SKM-1 treated with dmso at 0.1 percent for 144 hours (cell line): ENCODE measurements around the gene AGBL1.
"Not testable (repeated sequence)": the region's sequence is repeated elsewhere in the genome, so short reads cannot be mapped to it uniquely, and the experiment has no call there.

Experiments
- DNase-seq: peaks from one replicate; lab custom pipeline; 2025; ENCODE audit not compliant: unreplicated experiment; lab: John Stamatoyannopoulos, UW

The AGBL1 gene

DNA sequence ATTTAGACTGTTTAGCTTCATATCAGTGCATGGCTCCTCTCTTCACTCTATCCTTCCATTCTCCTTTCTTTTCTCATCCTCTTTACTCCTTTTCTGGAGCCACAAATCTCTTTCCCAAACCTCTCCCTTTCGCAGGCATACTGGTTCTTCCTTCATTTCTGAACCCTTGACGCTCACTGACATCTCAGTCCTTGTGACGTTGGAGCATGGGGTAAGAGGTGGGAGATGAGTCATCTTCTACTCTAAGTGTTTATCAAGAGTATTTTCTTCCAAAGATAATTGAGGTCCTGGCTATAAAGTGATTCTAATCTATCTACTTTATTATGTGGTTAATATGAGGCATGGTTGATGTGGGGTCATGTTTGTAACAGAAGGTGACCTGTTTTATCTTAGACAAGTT lies 414.2 kb downstream of the AGBL1 start:
- no peak for DNase-seq

DNA sequence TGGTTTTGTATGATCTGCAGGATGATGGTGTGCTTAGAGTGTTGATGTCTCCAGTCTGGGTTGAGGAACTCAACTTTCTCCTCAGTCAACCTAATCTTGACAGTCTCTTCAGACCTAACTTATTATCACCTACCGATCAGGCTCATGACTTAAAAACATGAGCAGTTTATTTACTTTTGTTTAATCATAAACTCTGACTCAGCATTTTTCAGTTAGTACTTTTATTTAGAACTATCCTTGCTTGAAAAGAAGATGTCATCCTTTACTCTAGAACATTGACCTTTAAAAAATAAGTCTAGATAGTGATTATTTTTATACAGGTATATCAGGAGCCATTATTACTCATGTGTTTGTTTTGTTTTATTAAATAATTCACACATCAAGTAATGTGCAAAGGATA lies 414.8 kb downstream of the AGBL1 start:
- no peak for DNase-seq

DNA sequence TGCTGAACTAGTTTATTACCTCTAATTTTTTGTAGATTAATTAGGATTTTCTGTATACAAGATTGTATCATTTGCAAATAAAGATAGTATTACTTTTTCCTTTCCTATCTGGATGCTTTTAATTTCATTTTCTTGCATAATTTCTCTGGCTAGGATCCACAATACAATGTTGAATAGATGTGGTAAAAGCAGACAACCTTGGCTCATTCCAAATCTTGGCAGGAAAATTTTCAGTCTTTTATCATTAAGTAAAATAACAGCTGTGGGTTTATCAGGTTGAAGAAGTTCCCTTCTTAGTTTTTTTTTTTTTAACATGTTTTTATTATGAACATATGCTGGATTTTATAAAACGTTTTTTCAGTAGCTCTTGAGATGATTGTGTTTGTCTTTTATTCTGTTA lies 422.6 kb downstream of the AGBL1 start:
- no peak for DNase-seq

DNA sequence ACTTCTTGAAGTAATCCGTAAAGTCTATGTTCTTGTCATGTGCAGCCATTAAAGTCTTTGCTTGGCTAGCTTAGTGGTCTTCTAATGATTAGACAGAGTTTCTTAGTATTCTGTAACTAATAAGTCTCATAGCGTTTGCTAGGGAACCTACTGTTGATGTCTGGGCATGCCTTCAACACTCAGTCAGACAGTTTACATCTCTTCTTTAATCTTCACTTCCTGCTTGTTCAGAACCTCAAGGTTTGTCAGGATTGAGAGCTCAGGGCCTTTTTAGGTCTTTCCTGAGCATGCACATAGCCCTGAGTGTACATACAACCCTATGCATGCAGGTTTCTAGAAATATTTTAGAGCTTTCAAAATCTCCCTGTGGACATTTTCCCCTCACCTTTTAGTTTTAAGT lies 426.3 kb downstream of the AGBL1 start:
- no peak for DNase-seq

DNA sequence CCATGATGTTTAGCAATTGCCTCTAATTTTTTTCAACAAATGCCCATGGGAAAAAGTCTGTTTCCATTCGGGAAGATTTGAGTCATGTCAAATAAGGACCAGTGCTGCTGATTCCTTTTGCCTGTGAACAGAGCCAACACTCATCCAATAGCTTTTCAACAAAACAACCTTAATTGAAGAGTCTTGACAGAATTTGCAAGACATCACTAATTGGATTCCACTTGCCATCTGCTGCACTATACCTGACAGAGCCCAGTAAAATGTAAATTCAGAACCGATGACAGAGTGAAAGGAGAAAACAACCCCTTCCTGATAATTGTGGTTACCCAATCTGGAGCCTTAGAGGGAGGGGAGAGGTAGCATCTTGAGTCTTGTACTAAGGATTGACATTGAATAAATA lies 426.7 kb downstream of the AGBL1 start:
- DNase-seq, result no peak

DNA sequence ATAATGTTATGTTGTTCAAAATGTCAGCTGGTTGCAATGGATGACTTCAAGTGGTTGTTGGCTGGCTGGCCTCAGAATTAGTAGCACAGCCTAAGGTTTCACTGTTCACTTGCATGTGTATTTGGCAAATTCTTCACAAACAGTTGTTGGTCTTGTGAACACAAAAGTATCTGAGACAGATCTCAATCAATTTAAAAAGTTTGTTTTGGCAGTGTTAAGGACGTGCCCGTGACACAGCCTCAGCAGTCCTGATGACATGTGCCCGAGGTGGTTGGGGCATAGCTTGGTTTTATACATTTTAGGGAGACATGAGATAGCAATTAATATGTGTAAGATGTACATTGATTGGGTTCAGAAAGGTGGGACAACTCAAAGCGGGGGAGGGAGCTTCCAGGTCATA lies 436.0 kb downstream of the AGBL1 start:
- DNase-seq, result no peak

DNA sequence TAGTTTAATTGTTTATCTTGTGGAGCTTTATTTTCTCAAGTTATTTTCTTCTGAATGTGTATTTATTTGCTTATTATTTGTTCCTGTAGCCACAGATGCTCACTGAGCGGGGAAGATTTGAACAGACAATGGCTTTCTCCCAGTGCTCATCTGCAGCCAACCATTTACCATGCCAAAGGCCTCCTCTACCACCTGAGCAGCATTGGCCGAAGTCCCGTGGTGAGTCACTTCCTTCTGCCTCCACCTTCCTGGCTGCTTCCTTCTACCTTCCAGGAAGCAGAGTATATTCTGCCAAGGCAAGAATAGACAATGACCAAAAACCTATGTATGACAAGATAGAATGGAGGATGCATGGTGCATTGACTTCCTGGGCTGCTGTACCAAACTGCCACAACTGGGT lies 443.1 kb downstream of the AGBL1 start:
- DNase-seq, result no peak

DNA sequence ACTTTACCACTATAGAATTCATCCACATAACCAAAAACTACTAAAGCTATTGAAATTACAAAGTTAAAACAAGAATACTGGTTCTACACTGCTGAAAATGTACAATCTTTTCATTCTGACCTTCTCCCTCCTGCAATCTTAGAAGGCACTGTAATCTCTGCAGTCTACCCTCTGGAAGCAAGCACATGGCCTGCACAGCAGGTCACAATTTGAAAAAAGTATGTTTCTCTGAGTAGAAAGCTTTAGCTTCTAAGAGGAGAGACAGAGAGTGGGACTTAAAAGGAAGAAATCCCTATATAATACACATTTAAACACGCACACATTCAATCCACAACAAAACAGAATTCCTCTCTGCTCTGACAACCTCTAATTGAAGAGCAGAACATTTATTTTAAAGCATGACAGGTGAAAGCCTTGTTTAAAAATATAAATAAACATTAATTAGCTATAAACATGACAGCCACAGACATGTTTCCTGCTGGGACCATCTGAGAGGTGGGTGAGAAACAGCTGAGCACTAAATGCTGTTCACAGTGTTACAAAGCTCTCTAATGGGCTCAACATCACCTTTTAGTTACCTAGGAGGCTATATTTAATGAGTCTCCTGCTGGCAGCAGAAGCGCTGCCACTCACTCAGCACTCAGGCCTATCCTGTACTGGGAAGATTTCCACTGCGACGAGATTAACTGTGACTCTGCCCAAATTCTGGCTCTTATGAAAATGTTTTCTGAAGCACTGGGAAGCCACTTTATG lies 447.4 kb downstream of the AGBL1 start:
- no peak for DNase-seq

DNA sequence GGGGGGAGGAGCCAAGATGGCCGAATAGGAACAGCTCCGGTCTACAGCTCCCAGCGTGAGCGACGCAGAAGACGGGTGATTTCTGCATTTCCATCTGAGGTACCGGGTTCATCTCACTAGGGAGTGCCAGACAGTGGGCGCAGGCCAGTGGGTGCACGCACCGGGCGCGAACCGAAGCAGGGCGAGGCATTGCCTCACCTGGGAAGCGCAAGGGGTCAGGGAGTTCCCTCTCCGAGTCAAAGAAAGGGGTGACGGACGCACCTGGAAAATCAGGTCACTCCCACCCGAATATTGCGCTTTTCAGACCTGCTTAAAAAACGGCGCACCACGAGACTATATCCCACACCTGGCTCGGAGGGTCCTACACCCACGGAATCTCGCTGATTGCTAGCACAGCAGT lies 448.4 kb downstream of the AGBL1 start:
- not testable (repeated sequence) for DNase-seq

DNA sequence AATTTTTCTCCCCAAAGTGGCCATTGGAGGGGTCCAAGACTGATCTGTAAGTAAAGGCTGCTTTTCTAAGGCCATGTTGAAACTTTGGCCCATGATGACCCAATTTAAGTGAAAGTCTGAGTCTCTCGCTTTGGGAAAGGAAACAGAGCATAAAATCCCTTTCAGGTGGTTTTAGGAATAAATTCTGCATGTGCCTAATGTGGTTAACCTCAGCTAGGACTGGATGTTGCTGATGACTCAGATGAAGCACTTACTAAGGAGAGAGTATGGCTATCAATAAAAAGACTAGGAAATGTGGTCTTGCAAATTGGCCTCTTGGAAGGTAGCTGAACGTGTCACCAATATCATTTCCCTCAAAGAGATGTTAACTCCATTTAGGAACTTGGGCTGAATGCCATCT lies 458.5 kb downstream of the AGBL1 start:
- no peak for DNase-seq

DNA sequence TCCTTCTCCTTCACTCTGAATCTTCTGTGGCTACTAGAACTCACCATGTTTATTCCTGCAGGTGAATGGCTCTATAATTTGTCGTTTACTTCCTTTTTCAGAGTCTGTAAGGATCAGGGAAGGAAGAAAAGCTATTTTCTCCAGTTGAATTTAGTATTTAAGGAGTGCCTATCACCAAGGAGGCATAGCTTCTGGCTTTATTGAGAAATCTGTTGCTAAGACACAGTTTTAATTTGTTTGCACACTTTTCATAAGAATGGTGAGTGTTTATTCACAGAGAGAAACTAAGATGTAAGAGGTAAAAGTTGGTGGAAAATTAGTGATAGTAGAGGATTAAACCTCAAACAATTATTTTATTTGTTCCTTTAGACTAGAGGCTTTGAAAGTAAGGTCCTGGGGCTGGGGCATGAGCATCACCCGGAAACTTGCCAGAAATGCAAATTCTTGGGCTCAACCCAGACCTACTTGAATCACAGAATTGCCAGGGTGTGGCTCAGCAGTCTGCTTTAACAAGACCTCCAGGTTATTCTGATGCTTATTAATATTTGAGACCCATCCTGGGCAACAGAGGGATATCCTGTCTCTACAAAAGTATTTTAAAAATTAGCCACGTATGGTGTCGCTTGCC lies 461.3 kb downstream of the AGBL1 start:
- no peak for DNase-seq

DNA sequence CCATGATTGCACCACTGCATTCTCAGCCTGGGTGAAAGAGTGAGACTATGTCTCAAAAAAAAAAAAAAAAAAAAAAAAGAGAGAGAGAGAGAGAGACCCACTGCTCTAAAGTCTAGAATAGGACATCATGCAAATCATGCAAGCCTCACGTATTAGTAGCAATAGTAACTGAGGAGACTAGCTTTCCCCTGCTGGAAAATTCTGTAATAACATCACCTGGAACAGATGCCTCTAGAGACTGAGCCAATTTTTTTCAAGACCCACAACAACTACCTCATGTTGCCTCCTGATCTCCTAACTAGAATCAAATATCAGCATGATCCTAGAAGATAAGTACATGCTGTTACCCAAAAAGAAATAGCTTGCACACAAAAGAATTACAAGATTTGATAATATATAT lies 461.9 kb downstream of the AGBL1 start:
- DNase-seq, result no peak

DNA sequence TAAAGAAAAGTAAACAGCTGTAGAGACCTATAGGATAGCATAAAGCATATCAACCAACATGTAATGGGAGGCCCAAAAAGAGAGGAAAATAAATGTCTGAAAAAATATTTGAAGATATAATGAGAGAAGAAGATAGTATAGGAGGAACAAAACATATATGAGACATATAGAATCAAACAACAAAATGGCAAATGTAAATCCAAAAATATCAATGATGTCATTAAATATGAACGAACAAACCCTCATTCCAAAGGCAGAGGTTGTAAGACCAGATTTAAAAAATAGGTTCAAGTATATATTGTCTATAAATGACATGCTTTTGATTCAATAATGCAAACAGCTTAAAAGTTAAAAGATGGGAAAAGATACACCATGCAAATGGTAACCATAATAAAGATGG lies 470.4 kb downstream of the AGBL1 start:
- no peak for DNase-seq

DNA sequence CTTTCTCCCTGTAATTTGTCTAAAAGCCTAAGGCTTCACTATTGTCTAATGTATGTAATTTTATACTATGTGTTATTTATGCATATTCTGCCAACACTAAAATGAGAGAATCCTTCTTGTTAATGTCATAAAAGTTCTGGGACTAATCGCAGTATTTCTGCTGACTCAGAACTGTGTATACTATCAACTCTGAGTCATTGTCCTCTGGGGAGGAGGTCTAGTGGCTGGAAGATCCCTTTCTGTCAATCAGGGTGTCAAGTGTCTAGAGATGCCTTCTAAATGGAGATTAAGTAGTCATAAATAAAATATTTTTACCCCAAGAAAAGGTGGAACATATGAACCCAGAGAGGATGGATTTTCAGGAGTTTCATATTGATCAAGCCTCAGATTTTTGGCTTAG lies 473.4 kb downstream of the AGBL1 start:
- DNase-seq, result no peak

DNA sequence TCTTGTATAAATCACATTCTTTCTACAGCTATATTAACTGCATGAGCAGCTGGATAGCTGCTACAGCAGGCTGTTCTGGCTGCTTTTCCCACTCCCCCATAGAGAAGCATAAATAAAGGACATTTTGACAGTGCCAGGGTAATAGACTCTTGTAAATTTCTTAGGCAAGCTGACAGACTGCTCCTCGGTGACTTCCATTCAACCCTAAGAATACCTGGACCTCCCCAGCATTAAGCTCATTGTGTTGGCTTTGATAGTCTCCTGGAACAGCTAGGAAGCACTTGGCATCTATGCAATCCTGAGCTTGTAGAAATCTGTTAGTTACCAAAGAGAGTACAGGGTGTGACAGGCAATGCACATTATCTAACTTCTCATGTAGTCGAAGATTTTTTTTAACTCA lies 475.4 kb downstream of the AGBL1 start:
- DNase-seq, result no peak

DNA sequence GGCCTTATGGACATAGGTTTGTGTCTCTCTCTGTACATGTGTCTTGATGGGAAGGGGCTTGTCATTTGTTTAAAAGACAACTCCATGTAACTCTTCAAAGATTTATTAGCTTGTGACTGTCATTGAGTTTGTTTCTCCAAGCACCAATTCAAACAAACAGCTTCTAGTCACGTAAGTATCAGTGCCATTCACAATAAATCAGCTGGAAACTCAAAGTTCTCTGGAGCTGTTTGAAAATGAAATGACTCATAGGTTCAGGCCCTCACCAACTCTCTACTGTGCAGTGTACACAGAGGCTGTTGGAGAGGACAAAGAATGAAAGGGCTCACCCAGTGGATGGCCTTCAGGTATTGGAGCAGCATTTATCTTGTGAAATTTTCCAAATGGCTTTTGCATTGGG lies 476.3 kb downstream of the AGBL1 start:
- DNase-seq, result no peak

DNA sequence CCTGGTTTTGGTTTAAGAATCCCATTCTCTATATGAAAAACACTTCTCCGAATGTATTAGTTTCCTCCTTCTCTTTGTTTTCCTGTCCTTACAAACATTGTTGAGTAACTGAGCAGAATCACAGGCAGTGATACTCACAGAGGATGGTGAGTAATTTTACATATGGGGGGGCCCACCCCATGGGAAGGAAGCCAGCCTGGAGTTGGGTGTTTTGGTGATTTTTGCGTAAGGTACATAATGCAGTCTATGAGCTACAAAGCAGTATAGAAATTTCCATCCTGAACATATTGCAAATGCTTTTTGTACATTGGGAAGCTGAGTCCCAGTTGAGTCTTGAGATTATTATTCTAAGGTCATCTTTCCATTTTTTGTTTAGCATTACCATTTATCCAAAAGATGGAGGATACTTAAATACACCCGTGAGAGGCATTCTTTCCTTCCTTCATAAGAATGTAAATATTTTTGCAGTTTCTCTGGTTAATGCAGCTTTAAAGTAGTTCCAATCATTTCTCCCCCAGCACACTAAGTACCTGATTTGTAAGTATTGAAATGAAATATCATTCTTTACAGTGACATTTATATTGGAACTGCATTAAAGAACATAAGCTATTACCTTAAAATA lies 476.8 kb downstream of the AGBL1 start:
- DNase-seq, result no peak

DNA sequence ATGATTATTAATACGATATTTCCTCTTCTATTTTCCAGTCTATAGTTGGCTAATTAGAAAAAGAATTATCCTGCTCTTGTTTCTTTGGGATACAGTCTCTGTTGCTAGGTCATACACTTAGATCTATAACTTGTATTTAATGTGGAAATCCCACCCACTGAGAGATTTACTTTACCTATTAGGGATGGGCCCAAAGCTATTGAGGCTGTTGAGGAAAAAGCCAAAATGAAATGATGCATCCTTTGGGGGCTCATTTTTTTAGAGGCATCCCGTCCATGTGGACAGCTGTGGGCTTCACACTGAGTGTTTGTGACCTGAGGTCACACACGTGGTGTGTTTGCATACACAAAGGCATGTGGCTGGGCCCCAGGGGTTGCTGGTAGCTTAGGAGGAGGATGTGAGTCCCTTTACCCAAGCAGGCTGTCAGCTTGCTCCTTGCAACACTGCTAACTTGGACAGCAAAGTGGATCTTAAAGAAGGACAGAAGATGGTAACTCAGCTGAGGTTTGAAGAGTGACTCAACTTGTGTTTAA lies 477.4 kb downstream of the AGBL1 start:
- DNase-seq, result no peak

DNA sequence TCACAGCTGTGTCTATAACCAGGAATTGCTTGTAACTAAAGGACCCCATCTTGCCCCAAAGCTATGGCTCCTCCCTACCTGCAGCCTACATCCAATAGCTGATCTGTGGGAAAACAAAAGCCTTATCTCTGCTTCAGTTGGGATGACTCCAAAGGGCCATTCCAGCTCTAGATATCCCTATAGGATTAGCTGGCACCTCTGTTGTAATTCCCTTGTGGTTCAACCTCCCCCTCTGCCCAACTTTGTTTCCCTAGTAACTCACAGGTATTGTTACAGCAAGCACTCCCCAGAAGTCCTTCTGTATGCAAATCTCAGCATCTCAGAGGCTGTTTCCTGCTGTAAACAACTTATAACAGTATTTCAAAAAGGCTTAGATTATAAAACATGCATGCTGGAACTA lies 478.6 kb downstream of the AGBL1 start:
- no peak for DNase-seq

DNA sequence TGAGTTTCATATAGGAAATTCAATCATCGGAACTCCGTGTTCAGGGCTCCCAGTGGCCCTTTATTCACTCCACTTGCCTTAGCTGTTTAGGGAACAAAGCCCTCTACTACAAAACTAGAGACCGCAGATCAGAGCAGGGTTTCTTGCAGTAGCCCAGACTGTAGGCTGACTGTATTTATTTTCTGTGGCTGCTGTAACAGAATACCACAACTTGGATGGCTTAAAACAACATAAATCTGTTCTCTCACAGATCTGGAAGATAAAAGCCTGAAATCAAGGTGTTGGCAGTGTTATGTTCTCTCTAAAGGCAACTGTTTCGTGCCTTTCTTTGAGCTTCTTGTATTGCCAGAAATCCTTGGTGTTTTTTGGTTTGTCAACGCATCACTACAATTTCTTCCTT lies 479.0 kb downstream of the AGBL1 start:
- DNase-seq, result no peak

DNA sequence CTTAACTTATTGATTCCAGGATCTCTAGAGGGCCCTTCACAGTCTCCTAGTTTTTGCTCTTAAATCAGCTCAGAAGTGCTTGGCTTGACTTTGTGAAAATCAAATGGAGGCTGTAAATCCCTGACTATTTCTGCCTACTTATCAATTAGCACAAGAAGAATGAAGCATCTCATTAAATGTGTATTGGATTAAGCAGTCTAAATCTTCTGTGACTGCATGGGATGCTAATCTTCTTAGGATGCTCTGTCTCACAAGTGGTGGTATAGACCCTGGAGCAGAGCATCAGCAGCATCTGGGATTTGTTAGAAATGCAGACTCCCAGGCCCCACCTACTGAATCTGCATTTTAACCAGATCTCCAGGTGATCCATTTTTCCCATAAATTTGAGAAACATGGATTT lies 488.7 kb downstream of the AGBL1 start:
- no peak for DNase-seq

DNA sequence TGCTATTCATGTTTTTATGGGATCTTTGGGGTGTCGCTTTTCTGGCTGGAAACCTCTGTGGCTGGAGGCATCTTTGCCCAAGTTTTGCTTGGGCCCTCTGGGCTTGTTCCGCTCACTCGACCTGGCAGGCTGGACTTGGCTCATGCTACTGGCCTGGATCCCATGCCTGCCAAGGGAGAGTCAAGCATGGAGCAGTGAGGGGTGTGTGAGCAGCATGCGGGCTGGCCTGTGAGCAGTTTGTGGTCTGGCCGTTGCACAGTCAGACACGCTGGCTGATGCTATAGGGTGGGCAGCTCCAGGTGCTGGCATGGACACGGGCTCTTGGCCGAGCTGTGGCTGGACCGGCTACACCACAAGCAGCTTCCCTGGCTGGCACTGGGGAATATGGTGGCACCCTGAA lies 491.1 kb downstream of the AGBL1 start:
- no peak for DNase-seq
